MG63 (cell line): Measurements from ENCODE around the gene NFIC. TPM values are rescaled to one million over a fixed set of nuclear protein-coding genes. Genes with fewer than 3 reads are reported as not detected.
A peak's percentile ranks its signal among the peaks of the same experiment; 100 is the strongest.

Source experiments
- DNase-seq: peaks from one replicate; pipeline ENCODE4 v3.0.0-alpha.2; 2020
- H3K27me3 ChIP-seq: fragments of 250-450 bp; sonication (Bioruptor Pico); 2 replicates; pipeline ENCODE4 v1.5.1; 2020; ENCODE audit warnings: mild to moderate bottlenecking, moderate library complexity
- H3K36me3 ChIP-seq: fragments of 250-450 bp; sonication (Bioruptor Pico); 2 replicates; pipeline ENCODE4 v1.5.1; 2020; ENCODE audit warnings: mild to moderate bottlenecking, moderate library complexity
- H3K4me3 ChIP-seq: fragments of 250-450 bp; sonication (Bioruptor Pico); 2 replicates; pipeline ENCODE4 v1.5.1; 2020; ENCODE audit warnings: mild to moderate bottlenecking, moderate library complexity
- H3K9me3 ChIP-seq: fragments of 250-450 bp; sonication (Bioruptor Pico); 2 replicates; pipeline ENCODE4 v1.5.1; 2020; ENCODE audit warnings: mild to moderate bottlenecking, moderate library complexity
- total RNA-seq: library from RNA; depleted of rRNA; stranded (reverse); fragments of >200 nt; shearing (Covaris generic); gene quantifications from 2 replicates; pipeline ENCODE4 v1.2.3, GENCODE V29; 2014; ENCODE audit warnings: low replicate concordance

NFIC gene
- total RNA-seq, 1 experiment from 2014 or later = 14.1 TPM

DNA sequence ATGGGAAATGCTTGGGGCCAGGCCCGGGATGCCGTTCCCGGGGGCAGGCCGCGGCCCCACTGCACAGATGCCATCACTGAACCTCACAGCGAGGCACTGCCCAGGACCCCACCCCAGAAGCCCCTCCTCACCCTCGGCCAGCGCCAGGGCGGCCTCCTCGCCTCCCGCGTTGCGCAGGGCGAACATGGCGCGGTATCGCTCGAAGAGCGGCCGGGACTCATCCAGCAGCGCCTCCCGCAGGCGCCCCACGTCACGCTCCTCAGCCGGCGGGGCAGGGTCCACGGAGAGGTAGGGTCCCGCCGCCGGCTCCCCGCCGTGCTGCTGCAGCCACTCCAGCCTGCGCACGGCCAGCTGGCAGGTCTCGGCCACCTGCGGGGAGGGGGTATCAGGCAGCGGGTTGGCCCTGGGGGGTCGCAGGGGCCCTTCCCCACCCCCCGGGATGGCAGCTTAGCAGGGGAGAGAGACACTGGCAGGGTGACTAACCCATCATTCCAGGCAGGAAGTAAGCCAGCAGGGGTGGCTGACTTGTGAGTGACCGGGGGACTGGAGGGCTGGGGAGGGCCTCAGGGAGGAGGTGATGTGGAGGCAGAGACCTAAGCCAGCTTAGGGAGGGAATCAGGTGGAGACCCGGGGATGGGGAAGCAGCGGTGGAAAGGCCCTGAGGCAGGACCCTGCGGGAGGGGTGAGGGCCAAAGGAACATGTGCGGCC is 125.9 kb downstream of the NFIC start:
- H3K9me3 ChIP-seq = no peaks in the 10 kb centered on the region
- no peaks in the 10 kb centered on the region; the same call in 1 of the 2 replicates for H3K36me3 ChIP-seq
- no peaks in the 10 kb centered on the region for H3K27me3 ChIP-seq
- no peak overlapping the region for H3K4me3 ChIP-seq
- DNase-seq = no peak

DNA sequence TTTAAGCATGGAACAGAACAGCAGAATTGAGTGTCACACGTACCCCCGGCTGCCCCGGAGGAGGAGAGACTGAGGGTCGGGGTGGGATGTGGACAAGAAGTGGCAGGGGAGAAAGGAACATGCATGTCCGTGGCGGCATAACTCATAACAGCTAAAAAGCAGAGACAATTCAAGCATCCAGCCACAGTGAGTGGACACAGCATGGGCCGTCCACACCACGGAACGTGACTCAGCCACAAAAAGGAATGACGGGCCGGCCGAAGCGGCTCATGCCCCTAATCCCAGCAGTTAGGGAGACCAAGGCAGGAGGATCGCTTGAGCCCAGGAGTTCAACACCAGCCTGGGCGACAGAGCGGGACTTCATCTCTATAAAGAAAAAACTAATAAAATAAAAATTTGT is 126.5 kb downstream of the NFIC start:
- Histone ChIP-seq H3K9me3 (no peaks in the 10 kb centered on the region), H3K27me3 (no peaks in the 10 kb centered on the region), H3K36me3 (no peaks in the 10 kb centered on the region; the same call in 1 of the 2 replicates), H3K4me3 (no peak overlapping the region)
- DNase-seq = no peak

DNA sequence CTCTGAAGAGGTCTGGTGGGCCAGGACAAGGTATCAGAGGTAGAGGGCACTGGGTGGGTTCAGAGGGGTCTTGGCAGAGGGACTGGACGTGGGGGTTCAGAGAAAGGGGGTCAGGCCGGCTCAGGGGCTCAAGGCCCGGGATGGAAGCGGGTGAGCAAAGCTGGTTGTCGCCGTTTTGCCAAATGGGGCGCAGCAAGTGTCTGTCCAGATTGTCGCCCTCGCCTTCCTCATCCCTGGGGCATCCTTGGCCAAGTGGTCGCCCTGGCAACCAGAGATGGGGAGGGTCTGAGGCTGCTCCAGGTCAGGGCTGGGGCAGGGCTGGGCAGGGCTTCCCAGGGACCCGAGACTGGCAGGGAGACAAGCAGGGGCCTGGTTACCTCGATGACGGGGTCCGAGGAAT is 127.3 kb downstream of the NFIC start:
- Histone ChIP-seq H3K4me3 (no peak overlapping the region), H3K36me3 (no peaks in the 10 kb centered on the region; the same call in 1 of the 2 replicates), H3K27me3 (no peaks in the 10 kb centered on the region), H3K9me3 (no peaks in the 10 kb centered on the region)
- no peak for DNase-seq

DNA sequence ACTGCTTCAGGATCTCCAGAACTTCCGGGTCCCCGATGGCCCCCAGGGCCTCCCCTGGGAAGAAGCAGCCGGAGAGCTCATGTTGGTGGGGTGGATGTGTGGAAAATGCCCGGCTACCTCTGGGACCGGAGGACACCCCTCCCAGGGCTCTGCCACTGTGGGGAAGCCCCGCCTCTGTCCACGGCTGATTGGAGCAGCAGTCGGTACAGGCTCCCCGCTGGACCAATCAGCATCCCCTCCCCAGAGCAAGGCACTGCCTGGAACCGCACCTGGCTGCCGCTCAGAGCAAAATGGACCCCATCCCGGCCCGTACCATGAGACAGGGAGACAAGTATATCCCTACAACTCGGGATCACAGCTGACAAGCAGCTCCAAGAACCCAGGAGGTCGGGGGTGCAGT is 127.7 kb downstream of the NFIC start:
- no peaks in the 10 kb centered on the region for H3K27me3 ChIP-seq
- no peaks in the 10 kb centered on the region for H3K9me3 ChIP-seq
- DNase-seq = no peak
- no peak overlapping the region for H3K4me3 ChIP-seq
- H3K36me3 ChIP-seq = no peaks in the 10 kb centered on the region; the same call in 1 of the 2 replicates

DNA sequence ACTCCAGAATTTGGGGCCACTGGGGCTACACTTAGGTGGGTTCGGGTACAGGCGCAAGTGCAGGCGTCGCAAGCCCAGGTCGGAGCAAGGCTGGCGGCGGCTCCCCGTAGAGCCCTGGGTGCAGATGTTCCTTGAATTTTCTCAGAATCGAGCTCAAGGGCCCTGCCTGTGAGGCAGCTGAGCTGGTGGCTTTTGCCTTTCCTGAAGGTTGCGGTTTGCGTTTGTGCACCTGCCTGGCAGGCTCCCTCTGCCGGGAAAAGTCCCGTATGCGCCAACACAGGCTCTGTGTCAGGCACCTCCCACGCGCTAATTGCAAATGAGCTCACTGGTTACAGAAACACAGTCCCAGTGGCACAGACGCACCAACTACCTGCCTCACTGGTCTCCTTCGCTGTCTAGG is 128.2 kb downstream of the NFIC start:
- DNase-seq = no peak
- no peaks in the 10 kb centered on the region; the same call in 1 of the 2 replicates for H3K36me3 ChIP-seq
- H3K4me3 ChIP-seq = no peak overlapping the region
- no peaks in the 10 kb centered on the region for H3K9me3 ChIP-seq
- no peaks in the 10 kb centered on the region for H3K27me3 ChIP-seq

DNA sequence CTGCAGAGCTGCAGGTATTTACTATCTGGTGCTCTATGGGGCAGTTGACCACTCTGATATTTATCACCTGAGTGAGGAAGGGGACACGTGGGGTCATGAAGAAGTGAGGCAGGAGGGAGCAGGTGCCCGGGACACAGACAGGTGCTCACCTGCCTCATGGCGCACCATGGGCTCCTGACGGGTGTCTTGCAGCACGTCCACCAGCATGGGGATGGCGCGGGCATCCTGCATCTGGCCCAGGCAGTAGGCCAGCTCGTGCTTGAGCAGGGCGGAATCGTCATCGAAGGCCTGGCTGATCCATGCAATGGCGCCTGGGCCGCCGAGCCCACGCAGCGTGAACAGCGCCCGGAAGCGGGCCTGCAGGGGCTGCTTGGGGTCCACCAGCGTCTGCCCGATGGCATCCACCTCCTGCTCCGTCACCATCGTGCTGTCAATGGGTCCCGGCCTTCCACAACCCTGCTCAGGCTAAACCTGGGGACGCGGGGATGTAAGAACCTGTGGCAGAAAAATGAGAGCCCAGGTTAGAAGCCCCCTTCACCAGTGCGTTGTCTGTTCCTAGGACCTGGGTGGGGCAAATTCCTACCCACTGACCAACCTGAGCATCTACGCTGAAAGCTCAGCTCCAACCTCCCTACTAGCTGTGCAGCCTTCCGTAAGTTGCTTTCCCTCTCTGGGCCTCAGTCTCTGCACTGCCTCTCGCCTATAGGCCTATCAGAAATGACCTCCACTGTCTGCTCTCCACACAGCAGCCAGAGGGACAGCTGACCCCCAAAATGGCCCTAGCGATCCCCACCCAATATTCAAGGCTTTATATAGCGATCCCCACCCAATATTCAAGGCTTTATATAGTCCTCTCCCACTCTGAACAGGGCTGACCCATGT is 130.2 kb downstream of the NFIC start:
- DNase-seq = no peak
- Histone ChIP-seq H3K9me3 (no peaks in the 10 kb centered on the region), H3K36me3 (no peaks in the 10 kb centered on the region; the same call in 1 of the 2 replicates), H3K27me3 (no peaks in the 10 kb centered on the region), H3K4me3 (no peak overlapping the region)

DNA sequence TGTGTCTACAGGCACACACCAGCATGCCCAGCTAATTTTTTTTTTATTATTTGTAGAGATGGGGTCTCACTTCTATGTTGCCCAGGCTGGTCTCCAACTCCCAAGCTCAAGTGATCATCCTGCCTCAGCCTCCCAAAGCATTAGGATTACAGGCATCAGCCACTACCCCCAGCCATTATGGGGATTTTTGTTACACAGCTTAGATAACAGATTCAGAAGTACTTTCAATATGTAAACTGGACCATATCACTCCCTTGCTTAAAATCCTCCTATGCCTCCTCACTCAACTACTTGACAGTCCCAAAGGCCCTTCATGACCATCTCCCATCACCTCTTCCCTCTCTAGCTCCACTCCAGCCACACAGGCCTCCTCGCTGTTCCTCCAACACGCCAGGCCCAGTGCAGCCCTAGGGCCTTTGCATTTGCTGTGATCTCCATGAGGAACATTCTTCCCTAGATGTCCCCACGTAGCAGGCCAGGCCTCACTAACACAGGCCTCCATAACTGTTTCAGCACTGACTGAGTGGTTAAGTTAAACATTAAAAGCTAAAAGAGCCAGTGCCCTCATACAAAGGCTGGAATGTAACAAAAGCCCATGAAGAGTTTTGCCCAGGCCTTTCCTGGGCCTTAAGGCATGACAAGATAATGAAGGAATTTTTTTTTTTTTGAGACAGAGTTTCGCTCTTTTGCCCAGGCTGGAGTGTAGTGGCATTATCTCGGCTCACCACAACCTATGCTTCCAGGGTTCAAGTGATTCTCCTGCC is 131.6 kb downstream of the NFIC start:
- Histone ChIP-seq H3K27me3 (no peaks in the 10 kb centered on the region), H3K9me3 (no peaks in the 10 kb centered on the region), H3K4me3 (no peak overlapping the region), H3K36me3 (no peaks in the 10 kb centered on the region; the same call in 1 of the 2 replicates)
- no peak for DNase-seq

DNA sequence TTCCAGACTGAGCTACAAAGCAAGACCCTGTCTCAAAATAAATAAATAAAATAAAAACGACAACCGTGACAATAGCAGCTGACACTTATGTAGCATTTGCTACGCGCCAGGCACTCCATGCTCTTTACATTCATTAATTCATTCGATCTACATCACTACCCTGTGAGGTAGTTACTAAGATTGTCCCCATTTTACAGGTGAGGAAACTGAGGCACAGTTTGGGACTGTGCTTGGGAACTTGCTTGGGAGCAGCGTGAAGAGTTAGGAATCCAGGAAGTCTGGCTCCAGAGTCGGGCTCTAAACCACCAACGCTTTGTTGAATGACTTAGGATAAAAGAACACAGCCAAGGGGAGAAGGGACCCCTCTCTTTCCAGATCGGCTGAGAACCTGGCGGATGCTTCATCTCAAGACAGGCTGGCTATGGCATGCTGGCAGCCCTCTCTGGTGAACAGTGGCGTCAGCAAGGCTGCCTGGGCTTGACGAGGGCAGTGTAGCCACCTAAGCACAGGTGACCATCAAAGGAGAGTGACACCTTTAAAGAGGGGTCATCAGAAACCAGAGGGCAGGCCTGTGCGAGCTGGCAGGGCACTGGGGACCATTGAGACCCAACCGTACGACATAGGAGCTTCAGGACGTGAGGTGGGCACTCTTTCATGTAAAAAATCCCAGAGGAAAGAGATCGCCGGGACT is 133.5 kb downstream of the NFIC start:
- Histone ChIP-seq H3K4me3 (peak overlapping the region; percentile 89), H3K9me3 (no peaks in the 10 kb centered on the region), H3K27me3 (no peaks in the 10 kb centered on the region), H3K36me3 (no peaks in the 10 kb centered on the region; the same call in 1 of the 2 replicates)
- no peak for DNase-seq

DNA sequence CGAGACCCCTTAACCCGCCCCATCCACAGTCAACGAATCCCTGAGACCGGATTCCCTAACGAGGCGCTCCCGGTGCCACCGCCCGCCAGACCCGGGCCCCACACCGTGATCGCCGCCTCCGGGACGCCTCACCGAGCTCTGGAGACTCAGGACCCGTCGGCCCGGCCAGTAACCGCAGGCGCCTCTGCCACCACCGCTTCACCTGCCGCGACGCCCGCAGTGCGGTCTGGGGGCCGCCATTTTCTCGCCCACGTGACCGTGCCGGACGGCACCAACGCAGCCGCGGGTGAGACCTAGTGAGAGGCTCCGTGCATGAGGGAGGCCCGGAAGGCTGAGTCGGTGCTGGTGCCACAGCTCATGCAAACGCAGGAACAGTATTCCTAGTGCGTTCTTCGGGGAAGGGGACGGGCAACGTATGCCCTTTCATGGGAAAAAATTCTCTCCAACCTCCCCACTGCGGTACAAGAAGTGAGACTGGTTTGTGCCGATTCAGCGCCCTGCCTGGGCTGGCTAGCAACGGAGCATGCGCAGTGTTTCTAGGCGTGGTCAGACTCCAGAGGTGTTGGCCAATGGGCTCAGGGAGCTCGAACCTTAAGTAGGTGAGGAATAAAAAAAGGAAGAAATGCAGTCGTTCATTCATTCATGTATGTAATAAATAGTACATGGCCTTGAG is 134.2 kb downstream of the NFIC start, which contains the start of gene DOHH:
DOHH (minus strand) TSS at position 246 of the 673 bp plus-strand sequence. CDS start 3,860 bp downstream, outside the sequence.
- Histone ChIP-seq H3K36me3 (no peaks in the 10 kb centered on the region; the same call in 1 of the 2 replicates), H3K4me3 (peak within 1 kb of the TSS; percentile 89), H3K9me3 (no peaks in the 10 kb centered on the region), H3K27me3 (no peaks in the 10 kb centered on the region)
- DNase-seq = peak; percentile 88

DNA sequence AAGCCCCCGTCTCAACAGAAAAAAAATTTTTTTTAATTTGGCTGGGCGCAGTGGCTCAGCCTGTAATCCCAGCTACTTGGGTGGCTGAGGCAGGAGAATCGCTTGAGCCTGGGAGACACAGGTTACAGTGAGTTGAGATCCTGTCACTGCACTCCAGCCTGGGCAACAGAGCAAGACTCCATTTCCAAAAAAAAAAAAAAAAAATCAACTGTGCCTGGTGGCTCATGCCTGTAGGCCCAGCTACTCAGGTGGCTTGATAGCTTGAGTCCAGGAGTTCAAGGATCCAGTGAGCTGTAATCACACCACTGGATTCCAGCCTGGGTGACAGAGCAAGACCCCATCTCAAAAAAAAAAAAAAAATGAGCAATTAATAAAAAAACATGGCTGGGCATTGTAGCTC is 135.4 kb downstream of the NFIC start:
- no peak overlapping the region for H3K4me3 ChIP-seq
- no peaks in the 10 kb centered on the region; the same call in 1 of the 2 replicates for H3K36me3 ChIP-seq
- no peaks in the 10 kb centered on the region for H3K27me3 ChIP-seq
- no peaks in the 10 kb centered on the region for H3K9me3 ChIP-seq
- DNase-seq = no peak

DNA sequence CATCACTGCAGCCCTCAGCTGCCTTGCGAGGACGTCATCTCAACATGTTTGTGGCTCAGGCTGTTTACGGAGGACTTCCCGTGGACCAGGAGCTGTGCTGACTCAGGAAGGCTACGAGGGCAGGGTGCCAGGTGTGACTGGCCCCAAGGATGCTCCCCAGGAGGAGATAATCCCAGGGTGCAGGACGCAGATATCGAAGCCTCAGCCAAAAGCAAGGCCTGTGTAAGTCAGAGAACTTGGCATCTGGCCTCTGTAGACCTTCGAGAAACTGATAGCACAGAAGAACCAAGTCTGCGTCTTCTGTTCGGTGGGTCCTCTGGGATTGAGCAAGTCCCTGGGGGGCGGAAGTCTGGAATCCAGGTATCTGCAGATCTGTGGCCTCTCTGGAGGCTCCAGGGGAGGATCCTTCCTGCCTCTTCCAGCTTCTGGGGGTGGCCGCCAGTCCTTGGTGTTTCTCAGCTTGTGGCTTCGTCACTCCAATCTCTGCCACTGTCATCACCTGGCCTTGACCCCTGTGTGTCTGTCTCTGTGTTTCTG is 136.7 kb downstream of the NFIC start:
- peak; percentile 36 for DNase-seq
- Histone ChIP-seq H3K9me3 (no peaks in the 10 kb centered on the region), H3K27me3 (no peaks in the 10 kb centered on the region), H3K36me3 (no peaks in the 10 kb centered on the region; the same call in 1 of the 2 replicates), H3K4me3 (no peak overlapping the region)

DNA sequence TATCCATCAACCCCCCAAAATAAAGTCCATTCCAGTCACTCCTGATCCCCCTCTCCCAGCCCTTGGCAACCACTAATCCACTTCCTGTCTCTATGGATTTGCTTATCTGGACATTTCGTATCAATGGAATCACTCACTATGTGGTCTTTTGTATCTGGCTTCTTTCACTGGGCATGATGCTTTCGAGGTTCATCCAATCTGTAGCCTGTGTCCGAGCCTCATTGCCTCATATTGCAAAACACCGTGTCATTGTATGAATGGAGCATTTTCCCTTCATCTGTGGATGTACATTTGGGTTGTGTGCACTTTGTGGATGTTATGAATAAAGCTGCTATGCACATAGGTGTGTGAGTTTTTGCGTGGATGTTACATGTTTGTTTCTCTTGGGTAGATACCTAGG is 138.4 kb downstream of the NFIC start:
- Histone ChIP-seq H3K36me3 (peaks cover 5% of the 10 kb centered on the region; the same call in 1 of the 2 replicates), H3K4me3 (no peak overlapping the region), H3K27me3 (no peaks in the 10 kb centered on the region), H3K9me3 (no peaks in the 10 kb centered on the region)
- no peak for DNase-seq

DNA sequence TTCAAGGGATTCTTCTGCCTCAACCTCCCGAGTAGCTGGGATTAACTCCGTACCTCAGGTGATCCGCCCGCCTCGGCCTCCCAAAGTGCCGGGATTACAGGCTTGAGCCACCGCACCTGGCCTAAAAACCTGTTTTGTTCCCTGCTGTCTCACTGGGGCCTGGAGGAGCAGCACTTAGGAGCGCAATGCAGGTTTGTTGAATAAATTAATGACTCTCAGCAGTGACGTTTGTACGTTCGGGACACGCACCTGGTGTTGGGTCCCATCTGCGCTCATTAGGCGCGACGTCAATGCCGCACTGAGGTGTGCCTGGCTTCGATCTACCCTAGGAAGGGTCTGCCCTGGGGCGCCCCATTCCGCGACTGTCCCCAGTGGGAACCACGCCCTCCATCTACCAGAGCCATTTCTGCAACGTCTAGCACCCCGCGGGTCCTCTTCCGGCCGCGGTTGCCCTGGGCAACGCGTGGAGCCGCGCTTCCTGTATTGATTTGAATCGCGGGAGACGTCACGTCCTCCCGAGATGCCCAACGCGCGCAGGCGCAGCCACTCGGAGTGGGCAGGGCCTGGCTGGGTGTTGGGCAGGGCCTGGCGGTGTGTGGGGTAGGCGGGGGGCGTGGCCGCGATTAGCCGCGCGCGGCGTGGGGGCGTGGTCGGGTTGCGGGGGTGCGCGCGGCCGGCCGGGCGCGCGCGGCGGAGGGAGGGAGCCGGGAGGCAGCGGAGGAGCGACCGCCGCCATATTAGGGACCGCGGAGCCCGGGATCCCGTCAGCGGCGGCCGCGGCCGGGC is 139.4 kb downstream of the NFIC start, which contains the start of gene FZR1:
FZR1 (plus strand) TSS at position 714 of the 786 bp plus-strand sequence. CDS start 16,679 bp downstream, outside the sequence.
- Histone ChIP-seq H3K4me3 (peak within 1 kb of the TSS; percentile 67), H3K27me3 (no peaks in the 10 kb centered on the region), H3K36me3 (peaks cover 5% of the 10 kb centered on the region; the same call in 1 of the 2 replicates), H3K9me3 (no peaks in the 10 kb centered on the region)
- peak; percentile 95 for DNase-seq

DNA sequence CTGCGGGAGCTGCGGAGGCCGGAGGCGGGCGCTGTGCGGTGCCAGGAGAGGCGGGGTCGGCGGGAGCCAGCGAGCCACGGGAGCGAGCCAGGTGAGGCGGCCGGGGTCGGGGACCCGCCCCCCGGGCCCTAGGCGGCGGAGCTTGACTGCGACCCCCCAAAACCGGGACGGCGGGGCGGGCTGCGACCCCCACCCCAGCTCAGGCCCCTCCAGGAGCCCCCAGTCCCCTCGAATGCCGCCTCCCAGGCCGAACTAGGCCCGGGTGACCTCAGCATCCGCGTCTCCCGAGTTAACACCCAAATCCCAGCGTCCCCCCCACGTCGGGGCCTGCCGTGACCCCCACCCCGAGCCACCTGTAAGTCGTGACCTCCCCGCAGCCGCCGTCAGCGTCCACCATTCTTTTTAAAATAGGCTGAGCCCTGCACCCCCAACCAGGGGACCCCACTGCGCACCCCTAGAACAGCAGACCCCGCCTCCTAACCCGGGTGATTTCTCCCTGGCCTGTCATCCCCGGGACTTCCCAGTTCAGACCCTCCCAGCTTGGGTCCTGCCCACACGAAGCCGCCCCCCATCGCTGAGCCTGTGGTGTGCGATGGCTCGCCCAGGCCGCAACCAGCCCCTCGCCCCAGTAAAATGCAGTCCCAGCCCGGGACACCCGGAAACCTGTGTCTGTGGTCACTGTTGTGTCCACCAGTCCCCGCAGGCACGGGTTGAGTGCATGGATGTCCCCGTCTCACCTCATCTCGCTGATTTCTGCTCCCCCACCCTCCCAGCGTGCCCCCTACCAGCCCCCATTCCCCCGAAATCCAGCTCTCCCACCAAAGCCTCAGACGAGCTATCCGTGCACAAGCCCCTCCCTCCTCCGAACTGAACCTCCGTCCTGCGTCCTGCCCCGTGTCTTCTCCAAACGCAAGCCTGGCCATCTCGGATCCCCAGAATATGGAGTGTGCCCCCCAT is 140.3 kb downstream of the NFIC start:
- no peak for DNase-seq

More for the DNA sequence above, 140.3 kb downstream of the NFIC start:
- H3K36me3 ChIP-seq = peaks cover 5% of the 10 kb centered on the region
- H3K9me3 ChIP-seq = no peaks in the 10 kb centered on the region
- H3K27me3 ChIP-seq = no peaks in the 10 kb centered on the region
- peak overlapping the region; percentile 66 for H3K4me3 ChIP-seq
